Measurements from ENCODE around the gene EHD4.

DNA sequence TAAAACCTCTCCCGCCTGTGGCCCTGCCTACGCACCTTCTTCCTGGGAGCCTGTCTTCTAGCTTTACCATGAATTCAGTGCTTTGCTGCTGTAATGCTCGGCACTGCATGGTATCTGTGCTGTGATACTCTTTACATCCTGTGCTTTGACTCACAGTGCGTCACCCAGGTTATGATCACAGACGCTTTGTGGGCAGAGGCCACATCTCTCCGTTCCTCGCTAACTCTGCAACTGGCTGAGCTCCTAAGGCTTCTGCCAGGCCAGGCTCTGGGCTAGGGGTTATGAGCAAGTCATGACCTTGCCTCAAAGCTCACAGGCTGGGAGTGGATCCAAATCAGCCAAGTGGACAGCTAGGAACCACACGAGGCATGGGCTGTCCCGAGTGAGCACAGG is 101.7 kb downstream of the EHD4 start:
- TF ChIP-seq, protein P1, sequence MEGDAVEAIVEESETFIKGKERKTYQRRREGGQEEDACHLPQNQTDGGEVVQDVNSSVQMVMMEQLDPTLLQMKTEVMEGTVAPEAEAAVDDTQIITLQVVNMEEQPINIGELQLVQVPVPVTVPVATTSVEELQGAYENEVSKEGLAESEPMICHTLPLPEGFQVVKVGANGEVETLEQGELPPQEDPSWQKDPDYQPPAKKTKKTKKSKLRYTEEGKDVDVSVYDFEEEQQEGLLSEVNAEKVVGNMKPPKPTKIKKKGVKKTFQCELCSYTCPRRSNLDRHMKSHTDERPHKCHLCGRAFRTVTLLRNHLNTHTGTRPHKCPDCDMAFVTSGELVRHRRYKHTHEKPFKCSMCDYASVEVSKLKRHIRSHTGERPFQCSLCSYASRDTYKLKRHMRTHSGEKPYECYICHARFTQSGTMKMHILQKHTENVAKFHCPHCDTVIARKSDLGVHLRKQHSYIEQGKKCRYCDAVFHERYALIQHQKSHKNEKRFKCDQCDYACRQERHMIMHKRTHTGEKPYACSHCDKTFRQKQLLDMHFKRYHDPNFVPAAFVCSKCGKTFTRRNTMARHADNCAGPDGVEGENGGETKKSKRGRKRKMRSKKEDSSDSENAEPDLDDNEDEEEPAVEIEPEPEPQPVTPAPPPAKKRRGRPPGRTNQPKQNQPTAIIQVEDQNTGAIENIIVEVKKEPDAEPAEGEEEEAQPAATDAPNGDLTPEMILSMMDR (optimal IDR thresholded peaks at IDR 0.05 in 1 of 3, IDR thresholded peaks at IDR 0.05 in 1 of 3, conservative IDR thresholded peaks at IDR 0.05 in 1 of 3; ENCODE audit: extremely low read depth in 1 of 3, insufficient read depth in 2 of 3, low read length in 3 of 3), result no peak
- no peak for TF ChIP-seq EZH2 (IDR thresholded peaks at IDR 0.05; ENCODE audit: low read length)
